ENCODE results near the gene ALG14.

DNA sequence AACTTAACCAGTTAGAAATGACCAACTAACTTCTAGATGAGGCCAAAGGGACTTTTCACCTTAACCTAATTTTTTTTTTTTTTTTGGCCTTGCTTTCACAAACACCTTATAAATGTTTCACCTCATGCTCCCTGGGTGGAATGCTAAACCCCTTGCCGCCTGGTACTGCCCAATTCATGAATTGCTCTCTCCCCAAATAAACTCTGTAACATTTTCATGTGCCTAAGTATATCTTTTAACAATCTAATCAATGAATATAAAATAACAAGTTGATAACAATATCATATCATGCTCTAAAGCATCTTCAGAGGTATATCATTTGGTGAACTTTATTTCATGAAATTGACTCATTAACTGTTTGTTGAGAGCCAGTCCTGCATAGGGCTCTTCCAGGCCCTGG lies 134.9 kb downstream of the ALG14 start:
- TF ChIP-seq, protein P1, sequence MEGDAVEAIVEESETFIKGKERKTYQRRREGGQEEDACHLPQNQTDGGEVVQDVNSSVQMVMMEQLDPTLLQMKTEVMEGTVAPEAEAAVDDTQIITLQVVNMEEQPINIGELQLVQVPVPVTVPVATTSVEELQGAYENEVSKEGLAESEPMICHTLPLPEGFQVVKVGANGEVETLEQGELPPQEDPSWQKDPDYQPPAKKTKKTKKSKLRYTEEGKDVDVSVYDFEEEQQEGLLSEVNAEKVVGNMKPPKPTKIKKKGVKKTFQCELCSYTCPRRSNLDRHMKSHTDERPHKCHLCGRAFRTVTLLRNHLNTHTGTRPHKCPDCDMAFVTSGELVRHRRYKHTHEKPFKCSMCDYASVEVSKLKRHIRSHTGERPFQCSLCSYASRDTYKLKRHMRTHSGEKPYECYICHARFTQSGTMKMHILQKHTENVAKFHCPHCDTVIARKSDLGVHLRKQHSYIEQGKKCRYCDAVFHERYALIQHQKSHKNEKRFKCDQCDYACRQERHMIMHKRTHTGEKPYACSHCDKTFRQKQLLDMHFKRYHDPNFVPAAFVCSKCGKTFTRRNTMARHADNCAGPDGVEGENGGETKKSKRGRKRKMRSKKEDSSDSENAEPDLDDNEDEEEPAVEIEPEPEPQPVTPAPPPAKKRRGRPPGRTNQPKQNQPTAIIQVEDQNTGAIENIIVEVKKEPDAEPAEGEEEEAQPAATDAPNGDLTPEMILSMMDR (IDR thresholded peaks at IDR 0.05): no peak
- TF ChIP-seq POLR2A (IDR thresholded peaks at IDR 0.05): no peak

All from lower leg skin (tissue), 3 donors.